HepG2 (cell line): ENCODE measurements around the gene PYCR2. TPM values are rescaled to one million over a fixed set of nuclear protein-coding genes. Genes with fewer than 3 reads are reported as not detected.

ENCODE experiments used
- DRAP1 ChIP-seq: IDR thresholded peaks from 2 replicates; pipeline ENCODE4 v1.6.1; 2016; ENCODE audit warnings: missing genetic modification reagents, missing compliant biosample characterization
- FOSL1 ChIP-seq: sonication (generic); formaldehyde crosslinking; IDR thresholded peaks from 2 replicates; pipeline ENCODE4 v1.9.0; 2021; ENCODE audit warnings: missing genetic modification reagents, borderline replicate concordance
- GATAD1 ChIP-seq: IDR thresholded peaks from 2 replicates; pipeline ENCODE4 v1.6.1; 2016; ENCODE audit warnings: missing genetic modification reagents, missing compliant biosample characterization
- JUN ChIP-seq: sonication (generic); formaldehyde crosslinking; IDR thresholded peaks from 2 replicates; pipeline ENCODE4 v1.4.0; 2020; ENCODE audit warnings: mild to moderate bottlenecking, missing genetic modification reagents
- NFKB2 ChIP-seq: sonication (generic); formaldehyde crosslinking; IDR thresholded peaks from 2 replicates; pipeline ENCODE4 v1.4.0; 2020; ENCODE audit warnings: missing genetic modification reagents, borderline replicate concordance
- TBL1XR1 ChIP-seq: fragments of 150-350 bp; IDR thresholded peaks from 2 replicates; pipeline ENCODE4 v1.6.1; 2014; ENCODE audit warnings: borderline replicate concordance, low read length; ENCODE audit not compliant: partially characterized antibody
- ZEB1 ChIP-seq: IDR thresholded peaks from 2 replicates; pipeline ENCODE4 v1.6.1; 2012; ENCODE audit warnings: mild to moderate bottlenecking, low read depth, inconsistent platforms; ENCODE audit not compliant: insufficient replicate concordance
- ZFP1 ChIP-seq: IDR thresholded peaks from 2 replicates; pipeline ENCODE4 v1.6.1; 2016
- ZHX1 ChIP-seq: sonication (generic); formaldehyde crosslinking; IDR thresholded peaks from 2 replicates; pipeline ENCODE4 v1.8.1; 2022; ENCODE audit warnings: low read depth, mild to moderate bottlenecking, missing genetic modification reagents
- ZNF430 ChIP-seq: sonication (generic); formaldehyde crosslinking; IDR thresholded peaks from 2 replicates; pipeline ENCODE4 v1.9.0; 2021; ENCODE audit warnings: mild to moderate bottlenecking, missing genetic modification reagents
- ZNF740 ChIP-seq: sonication (generic); formaldehyde crosslinking; IDR thresholded peaks from 2 replicates; pipeline ENCODE4 v1.4.0; 2020; ENCODE audit warnings: missing genetic modification reagents
- polyA plus RNA-seq, 8 experiments: library from polyadenylated mRNA; depleted of rRNA in 3 of 8; stranded (reverse) in 7 of 8; unstranded in 1 of 8; fragments of >200 nt; fragmentation: Illumina TruSeq in 4 of 8; extraction: Trizol in 4 of 8; gene quantifications; 2 replicates each; pipeline versions ENCODE4 v1.2.1 to v1.2.3, GENCODE V29; 2011 to 2016; ENCODE audit warnings: low read depth in 4 of 8, missing spikeins in 1 of 8, mixed read lengths in 1 of 8; ENCODE audit not compliant: insufficient read depth in 1 of 8
- total RNA-seq, 5 experiments: library from RNA; depleted of rRNA; stranded (reverse); fragments of >200 nt; fragmentation: Illumina TruSeq; extraction: Trizol; gene quantifications; 2 replicates each; pipeline ENCODE4 v1.2.3, GENCODE V29; 2016; ENCODE audit warnings: low read depth in 1 of 5
- TF ChIP-seq, protein P1 (sequence below): sonication (generic); formaldehyde crosslinking; conservative IDR thresholded peaks from 2 replicates; pipeline ENCODE4 v1.8.1; 2023; ENCODE audit warnings: missing genetic modification reagents
- TF ChIP-seq, protein P2 (sequence below): sonication (generic); formaldehyde crosslinking; IDR thresholded peaks from 2 replicates; pipeline ENCODE4 v1.4.0; 2020; ENCODE audit warnings: missing genetic modification reagents, borderline replicate concordance

PYCR2 gene
- total and polyA plus RNA-seq, 2 of the 13 experiments (the other 11 are each of a cell fraction or from before 2014, with no cell fraction given) = 47.2 to 47.8 TPM

DNA sequence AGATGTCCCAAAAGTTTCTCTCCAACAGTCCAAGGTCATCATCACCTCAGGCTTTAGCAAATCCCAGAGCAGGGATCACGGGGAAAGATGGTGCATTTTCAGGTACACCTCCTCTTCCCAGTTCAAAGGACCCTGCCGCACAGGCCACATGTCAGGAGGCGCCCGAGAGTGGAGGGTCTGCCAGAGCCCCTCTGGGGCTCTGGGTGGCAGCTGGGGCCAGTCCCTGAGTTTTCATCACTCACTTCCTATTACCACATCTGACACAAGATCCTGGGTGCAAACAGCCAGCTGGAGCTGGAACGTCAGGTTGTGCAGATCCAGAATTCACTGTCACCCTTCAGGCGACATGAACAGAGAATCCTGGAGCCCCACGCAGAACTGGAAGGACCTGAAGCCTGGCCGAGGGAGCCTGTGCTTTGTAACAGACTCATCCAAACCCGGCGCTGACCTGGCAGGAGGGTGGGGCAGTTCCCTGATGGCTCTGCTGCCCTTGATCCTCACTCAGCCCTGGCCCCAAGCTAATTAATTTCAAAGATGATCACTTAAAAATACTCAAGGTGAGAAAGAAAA, 50.7 kb downstream of the PYCR2 start (continued):
- TF ChIP-seq, protein P1, sequence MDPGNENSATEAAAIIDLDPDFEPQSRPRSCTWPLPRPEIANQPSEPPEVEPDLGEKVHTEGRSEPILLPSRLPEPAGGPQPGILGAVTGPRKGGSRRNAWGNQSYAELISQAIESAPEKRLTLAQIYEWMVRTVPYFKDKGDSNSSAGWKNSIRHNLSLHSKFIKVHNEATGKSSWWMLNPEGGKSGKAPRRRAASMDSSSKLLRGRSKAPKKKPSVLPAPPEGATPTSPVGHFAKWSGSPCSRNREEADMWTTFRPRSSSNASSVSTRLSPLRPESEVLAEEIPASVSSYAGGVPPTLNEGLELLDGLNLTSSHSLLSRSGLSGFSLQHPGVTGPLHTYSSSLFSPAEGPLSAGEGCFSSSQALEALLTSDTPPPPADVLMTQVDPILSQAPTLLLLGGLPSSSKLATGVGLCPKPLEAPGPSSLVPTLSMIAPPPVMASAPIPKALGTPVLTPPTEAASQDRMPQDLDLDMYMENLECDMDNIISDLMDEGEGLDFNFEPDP (CRISPR knock-in tag) = no peak
- TF ChIP-seq ZNF430 (CRISPR knock-in tag) (no peak), NFKB2 (CRISPR knock-in tag) (no peak), JUN (no peak), DRAP1 (CRISPR knock-in tag) (no peak), GATAD1 (CRISPR knock-in tag) (no peak), ZEB1 (no peak), TBL1XR1 (no peak), ZNF740 (CRISPR knock-in tag) (no peak), FOSL1 (CRISPR knock-in tag) (no peak), ZFP1 (CRISPR knock-in tag) (no peak), ZHX1 (no peak)
- TF ChIP-seq, protein P2, sequence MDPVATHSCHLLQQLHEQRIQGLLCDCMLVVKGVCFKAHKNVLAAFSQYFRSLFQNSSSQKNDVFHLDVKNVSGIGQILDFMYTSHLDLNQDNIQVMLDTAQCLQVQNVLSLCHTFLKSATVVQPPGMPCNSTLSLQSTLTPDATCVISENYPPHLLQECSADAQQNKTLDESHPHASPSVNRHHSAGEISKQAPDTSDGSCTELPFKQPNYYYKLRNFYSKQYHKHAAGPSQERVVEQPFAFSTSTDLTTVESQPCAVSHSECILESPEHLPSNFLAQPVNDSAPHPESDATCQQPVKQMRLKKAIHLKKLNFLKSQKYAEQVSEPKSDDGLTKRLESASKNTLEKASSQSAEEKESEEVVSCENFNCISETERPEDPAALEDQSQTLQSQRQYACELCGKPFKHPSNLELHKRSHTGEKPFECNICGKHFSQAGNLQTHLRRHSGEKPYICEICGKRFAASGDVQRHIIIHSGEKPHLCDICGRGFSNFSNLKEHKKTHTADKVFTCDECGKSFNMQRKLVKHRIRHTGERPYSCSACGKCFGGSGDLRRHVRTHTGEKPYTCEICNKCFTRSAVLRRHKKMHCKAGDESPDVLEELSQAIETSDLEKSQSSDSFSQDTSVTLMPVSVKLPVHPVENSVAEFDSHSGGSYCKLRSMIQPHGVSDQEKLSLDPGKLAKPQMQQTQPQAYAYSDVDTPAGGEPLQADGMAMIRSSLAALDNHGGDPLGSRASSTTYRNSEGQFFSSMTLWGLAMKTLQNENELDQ (CRISPR knock-in tag) = no peak
